Spleen (tissue), 11 donors: ENCODE measurements around the gene PCDH19. TPM values are rescaled to one million over a fixed set of nuclear protein-coding genes. Genes with fewer than 3 reads are reported as not detected.

Source experiments
- DNase-seq: peaks from one replicate; pipeline ENCODE4 v3.0.0-alpha.2; 2020
- H3K27ac ChIP-seq, 8 donors: fragments of 200-600 bp; sonication (generic) in 7 of 8; 1 replicate in 4 of 8; 2 replicates in 4 of 8; pipeline versions ENCODE4 v1.5.0 to v1.8.0; 2016 to 2021; ENCODE audit warnings: inconsistent platforms in 4 of 8, mild to moderate bottlenecking in 4 of 8, moderate library complexity in 1 of 8
- H3K27me3 ChIP-seq, 7 donors: fragments of 200-600 bp; sonication (generic) in 6 of 7; replicated peaks in 1 of 7; 1 replicate in 4 of 7; 2 replicates in 3 of 7; pipeline versions ENCODE4 v1.5.0 to v1.8.0; 2016 to 2021; ENCODE audit warnings: inconsistent platforms in 3 of 7, mild to moderate bottlenecking in 1 of 7
- H3K36me3 ChIP-seq, 6 donors: fragments of 200-600 bp; sonication (generic) in 5 of 6; 1 replicate in 4 of 6; 2 replicates in 2 of 6; pipeline versions ENCODE4 v1.5.0 to v1.8.0; 2016 to 2021; ENCODE audit warnings: inconsistent platforms in 2 of 6
- H3K4me1 ChIP-seq, 6 donors: fragments of 200-600 bp; sonication (generic) in 5 of 6; 1 replicate in 3 of 6; 2 replicates in 3 of 6; pipeline versions ENCODE4 v1.5.0 to v1.8.0; 2016 to 2021; ENCODE audit warnings: inconsistent platforms in 3 of 6
- H3K4me3 ChIP-seq, 8 donors: fragments of 200-600 bp; sonication (generic) in 7 of 8; 1 replicate in 4 of 8; 2 replicates in 4 of 8; pipeline versions ENCODE4 v1.5.0 to v1.8.0; 2016 to 2021; ENCODE audit warnings: inconsistent platforms in 4 of 8, mild to moderate bottlenecking in 4 of 8, moderate library complexity in 2 of 8
- H3K9me3 ChIP-seq, 8 donors: fragments of 200-600 bp; sonication (generic) in 7 of 8; 1 replicate in 4 of 8; 2 replicates in 4 of 8; pipeline versions ENCODE4 v1.5.0 to v1.8.0; 2016 to 2021; ENCODE audit warnings: inconsistent platforms in 4 of 8
- CTCF ChIP-seq, 11 experiments: fragments of 200-600 bp in 7 of 11; fragments of 450-650 bp in 4 of 11; sonication (generic) in 4 of 11; IDR thresholded peaks in 8 of 11; conservative IDR thresholded peaks in 3 of 11; 1 replicate in 7 of 11; 2 replicates in 4 of 11; pipeline versions ENCODE4 v1.4.0 to v1.8.0; 2016 to 2021; ENCODE audit warnings: antibody characterized with exemption in 11 of 11, inconsistent platforms in 4 of 11, mild to moderate bottlenecking in 1 of 11
- POLR2A ChIP-seq, 3 donors: fragments of 450-650 bp; IDR thresholded peaks; one replicate each; pipeline ENCODE4 v1.5.1; 2017; ENCODE audit warnings: antibody characterized with exemption in 3 of 3, mild to moderate bottlenecking in 1 of 3
- POLR2AphosphoS5 ChIP-seq, 3 donors: sonication (generic); formaldehyde crosslinking; IDR thresholded peaks; one replicate each; pipeline ENCODE4 v1.5.1; 2017; ENCODE audit warnings: antibody characterized with exemption in 3 of 3
- WGBS, 5 donors: extraction: QIAGEN DNeasy Blood & Tissue Kit in 3 of 5; methylation state at CpG; one replicate each; pipeline versions ENCODE4 v1.1.5 to v1.1.7; 2013 to 2018; 5-methylcytosine and 5-hydroxymethylcytosine counted together
- intact Hi-C: fragments of 100-400 bp; cut with DNase I; formaldehyde crosslinking; loops from one replicate; pipeline ENCODE4 v1.15.0; 2023; ENCODE audit warnings: low total_unique reads
- polyA plus RNA-seq, 3 donors: library from polyadenylated mRNA; stranded (reverse); fragments of 200-250 nt; gene quantifications; one replicate each; pipeline ENCODE4 v1.2.1, GENCODE V29; 2013
- total RNA-seq, 7 donors: library from RNA; depleted of rRNA in 3 of 7; stranded (reverse); fragments of >200 nt in 3 of 7; fragmentation: NEBNext Ultra II Directional in 4 of 7; extraction: Animal tissue kit (Norgen Biotek cat#: 25700) in 4 of 7; gene quantifications; one replicate each; pipeline versions ENCODE4 v1.1.0 to v1.2.1, GENCODE V29; 2016 to 2021
- donor health status: healthy with polysubstance abuse.
- donor health status: DM: no; HTN: no; CAD: no; lungs with moderate emphysema.
- donor health status: DM: no; HTN: no; CAD: no.
- donor health status: Bipolar disorder and iron deficiency.
- donor health status: healthy.
- donor health status: DM: no; HTN: no; CAD: no.
- donor health status: DM: yes; HTN: yes; CAD: no.

Gene PCDH19
- total and polyA plus RNA-seq, 10 donors = 0.02 to 0.34 (median 0.08) TPM

- Histone ChIP-seq H3K4me1 (peaks cover 0 to 41% (median 20%) of the 10 kb centered on the region in 6 donors), H3K27ac (no peak overlapping the region), H3K27me3 (peaks cover 0 to 87% (median 67%) of the 10 kb centered on the region in 7 donors), H3K4me3 (peak overlapping the region in 3 of 8 donors; percentile 2 to 64 (median 43)), H3K9me3 (no peaks in the 10 kb centered on the region), H3K36me3 (no peaks in the 10 kb centered on the region)
- no peak for TF ChIP-seq CTCF (IDR thresholded peaks at IDR 0.05 in 8 of 11, conservative IDR thresholded peaks at IDR 0.05 in 3 of 11)
- no peak for TF ChIP-seq POLR2A (IDR thresholded peaks at IDR 0.05)
- TF ChIP-seq POLR2AphosphoS5 (IDR thresholded peaks at IDR 0.05) = no peak
- WGBS, 5 donors = 4 to 39% (median 9%) methylated on average over 20 to 53 of the region's 53 CpGs
- DNase-seq = no peak
- intact Hi-C loops = no loop called here
Measured at GRCh38 chrX:100410901-100411801, 1.1 kb upstream of the PCDH19 start.

- no peak for DNase-seq
- Histone ChIP-seq H3K9me3 (no peaks in the 10 kb centered on the region), H3K4me3 (peak overlapping the region in 6 of 8 donors; percentile 24 to 64 (median 34)), H3K27ac (no peak overlapping the region), H3K36me3 (no peaks in the 10 kb centered on the region), H3K27me3 (peaks cover 0 to 90% (median 73%) of the 10 kb centered on the region in 7 donors), H3K4me1 (peaks cover 0 to 41% (median 20%) of the 10 kb centered on the region in 6 donors)
- 5 to 56% (median 8%) methylated on average over 10 to 87 of the region's 87 CpGs for WGBS, 5 donors
- intact Hi-C loops = no loop called here
- TF ChIP-seq CTCF (IDR thresholded peaks at IDR 0.05 in 8 of 11, conservative IDR thresholded peaks at IDR 0.05 in 3 of 11) = no peak
- TF ChIP-seq POLR2AphosphoS5 (IDR thresholded peaks at IDR 0.05) = no peak
- no peak for TF ChIP-seq POLR2A (IDR thresholded peaks at IDR 0.05)
Measured at GRCh38 chrX:100408713-100409609, 1.1 kb downstream of the PCDH19 start.

- no peaks in the 10 kb centered on the region for H3K36me3 ChIP-seq
- peak overlapping the region in 1 of 8 donors; percentile 64 for H3K4me3 ChIP-seq
- TF ChIP-seq POLR2A (IDR thresholded peaks at IDR 0.05) (no peak), CTCF (IDR thresholded peaks at IDR 0.05 in 8 of 11, conservative IDR thresholded peaks at IDR 0.05 in 3 of 11) (no peak), POLR2AphosphoS5 (IDR thresholded peaks at IDR 0.05) (no peak)
- no peak for DNase-seq
- peaks cover 0 to 41% (median 20%) of the 10 kb centered on the region in 6 donors for H3K4me1 ChIP-seq
- no peak overlapping the region for H3K27ac ChIP-seq
- no peaks in the 10 kb centered on the region for H3K9me3 ChIP-seq
- 4 to 53% (median 9%) methylated on average over 13 to 90 of the region's 90 CpGs for WGBS, 5 donors
- peaks cover 0 to 95% (median 67%) of the 10 kb centered on the region in 7 donors for H3K27me3 ChIP-seq
- intact Hi-C loops = no loop called here
Measured at GRCh38 chrX:100407784-100408712, 2.0 kb downstream of the PCDH19 start.
